SK-N-MC (cell line): Measurements from ENCODE around the gene CEACAM18.

ENCODE experiments used
- EZH2 ChIP-seq: fragments of 200-600 bp; sonication (generic); IDR thresholded peaks from one replicate; pipeline ENCODE4 v1.6.1; 2017; ENCODE audit warnings: antibody characterized with exemption
- POLR2AphosphoS5 ChIP-seq: IDR thresholded peaks from 2 replicates; pipeline ENCODE4 v1.6.1; 2012; ENCODE audit warnings: mild to moderate bottlenecking, low read depth, low read length, borderline replicate concordance

DNA sequence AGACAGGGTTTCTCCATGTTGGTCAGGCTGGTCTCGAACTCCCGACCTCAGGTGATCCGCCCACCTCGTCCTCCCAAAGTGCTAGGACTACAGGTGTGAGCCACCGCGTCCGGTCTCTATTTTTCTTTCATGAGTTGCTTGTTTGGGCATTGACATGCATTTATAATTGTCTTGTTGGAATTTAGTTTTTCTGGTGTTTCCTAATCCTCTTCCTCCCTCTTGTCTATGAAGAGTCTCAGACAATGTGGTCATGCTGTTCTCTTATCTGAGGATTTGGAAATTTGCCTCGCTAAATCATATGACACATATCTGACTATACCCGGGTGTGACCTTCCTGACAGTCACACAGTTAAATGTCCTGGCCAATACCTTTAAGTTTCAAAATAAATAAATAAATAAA lies 7.4 kb upstream of the CEACAM18 start:
- TF ChIP-seq EZH2: no peak
- TF ChIP-seq POLR2AphosphoS5: no peak
